H1 (cell line): Measurements from ENCODE around the gene HEPACAM. TPM values are rescaled to one million over a fixed set of nuclear protein-coding genes. Genes with fewer than 3 reads are reported as not detected.

ENCODE experiments used
- CTCF ChIA-PET: fragments of 300-600 bp; sonication (Branson Sonifier 250); formaldehyde crosslinking; loops from one replicate; lab custom pipeline; 2021; ENCODE audit not compliant: partially characterized antibody; lab: Charles Lee
- POLR2A ChIA-PET: fragments of 300-600 bp; sonication (Branson Sonifier 250); formaldehyde crosslinking; loops from one replicate; lab custom pipeline; 2021; ENCODE audit warnings: inconsistent platforms; ENCODE audit not compliant: partially characterized antibody; lab: Charles Lee
- DNase-seq, 2 experiments: peaks; one replicate each; pipeline versions ENCODE4 v3.0.0 to v3.0.0-alpha.2; 2010 to 2022; ENCODE audit warnings: low spot score in 2 of 2, low read depth in 1 of 2, mixed read lengths in 1 of 2
- FAIRE-seq: peaks from 2 replicates; lab custom pipeline; 2011; peaks lifted over from hg19 to GRCh38; lab: Jason Lieb, UNC
- H2AFZ ChIP-seq: 2 replicates; pipeline ENCODE4 v1.8.1; 2012; ENCODE audit warnings: low read length, inconsistent platforms
- H2AK5ac ChIP-seq: 2 replicates; pipeline ENCODE4 v1.6.1; 2013; ENCODE audit warnings: low read depth, low read length
- H2BK120ac ChIP-seq: replicated peaks from 2 replicates; pipeline ENCODE3; 2013; ENCODE audit warnings: low read depth, low read length, inconsistent platforms
- H2BK12ac ChIP-seq: 2 replicates; pipeline ENCODE4 v1.6.1; 2013; ENCODE audit warnings: low read depth, low read length
- H2BK15ac ChIP-seq: 2 replicates; pipeline ENCODE4 v1.6.1; 2013; ENCODE audit warnings: low read length
- H2BK20ac ChIP-seq: 2 replicates; pipeline ENCODE4 v1.6.1; 2013; ENCODE audit warnings: low read length
- H2BK5ac ChIP-seq: 2 replicates; pipeline ENCODE4 v1.6.1; 2013; ENCODE audit warnings: low read depth, low read length
- H3K14ac ChIP-seq: 2 replicates; pipeline ENCODE4 v1.6.1; 2013; ENCODE audit warnings: inconsistent platforms; ENCODE audit not compliant: insufficient read length
- H3K18ac ChIP-seq: 2 replicates; pipeline ENCODE4 v1.6.1; 2013; ENCODE audit warnings: low read length; ENCODE audit errors: extremely low read depth
- H3K23ac ChIP-seq: 2 replicates; pipeline ENCODE4 v1.6.1; 2013; ENCODE audit warnings: inconsistent platforms; ENCODE audit not compliant: insufficient read length
- H3K23me2 ChIP-seq: 2 replicates; pipeline ENCODE4 v1.6.1; 2013; ENCODE audit warnings: low read depth, low read length
- H3K27ac ChIP-seq: 2 replicates; pipeline ENCODE4 v1.6.1; 2011; ENCODE audit warnings: low read depth, low read length, inconsistent platforms
- H3K27me3 ChIP-seq, 4 experiments: replicated peaks in 1 of 4; 1 replicate in 1 of 4; 2 replicates in 3 of 4; pipeline versions ENCODE4 v1.6.1 to v1.8.1; 2011 to 2013; ENCODE audit warnings: low read length in 3 of 4, mild to moderate bottlenecking in 3 of 4, inconsistent platforms in 2 of 4, mixed read lengths in 2 of 4, moderate library complexity in 1 of 4; ENCODE audit not compliant: control insufficient read depth in 3 of 4, insufficient read depth in 3 of 4; ENCODE audit errors: extremely low read depth in 1 of 4
- H3K36me3 ChIP-seq, 4 experiments: 2 replicates each; pipeline versions ENCODE4 v1.6.1 to v1.8.1; 2011 to 2013; ENCODE audit warnings: mild to moderate bottlenecking in 4 of 4, low read length in 3 of 4, moderate library complexity in 2 of 4, control low read depth in 1 of 4, inconsistent platforms in 1 of 4; ENCODE audit not compliant: insufficient read depth in 4 of 4, control insufficient read depth in 2 of 4
- H3K4ac ChIP-seq: replicated peaks from 2 replicates; pipeline ENCODE3; 2013; ENCODE audit warnings: low read length, low read depth, mixed read lengths, inconsistent platforms; ENCODE audit not compliant: insufficient read length
- H3K4me1 ChIP-seq, 4 experiments: replicated peaks in 1 of 4; 1 replicate in 1 of 4; 2 replicates in 3 of 4; pipeline versions ENCODE4 v1.6.1 to v1.8.1; 2011 to 2013; ENCODE audit warnings: low read length in 3 of 4, inconsistent platforms in 2 of 4, mixed read lengths in 1 of 4; ENCODE audit not compliant: insufficient read depth in 4 of 4, control insufficient read depth in 3 of 4
- H3K4me2 ChIP-seq, 2 experiments: 2 replicates each; pipeline versions ENCODE4 v1.6.1 to v1.8.1; 2011 to 2013; ENCODE audit warnings: low read depth in 2 of 2, low read length in 2 of 2, control low read depth in 1 of 2, inconsistent platforms in 1 of 2, mild to moderate bottlenecking in 1 of 2; ENCODE audit not compliant: insufficient read depth in 1 of 2
- H3K4me3 ChIP-seq, 4 experiments: fragments of 200-600, 300-600 bp in 1 of 4; sonication (generic), shearing (Covaris generic), sonication (Bioruptor Twin) in 1 of 4; 2 replicates each; pipeline versions ENCODE4 v1.5.1 to v1.8.1; 2011 to 2016; ENCODE audit warnings: low read length in 4 of 4, low read depth in 3 of 4, control low read depth in 2 of 4, inconsistent platforms in 2 of 4, mild to moderate bottlenecking in 2 of 4, mixed read lengths in 1 of 4, moderate library complexity in 1 of 4; ENCODE audit not compliant: insufficient read depth in 2 of 4; ENCODE audit errors: extremely low read depth in 1 of 4
- H3K56ac ChIP-seq: replicated peaks from 2 replicates; pipeline ENCODE3; 2013; ENCODE audit warnings: low read depth, mild to moderate bottlenecking, mixed read lengths, low read length, inconsistent platforms; ENCODE audit not compliant: insufficient read length
- H3K79me1 ChIP-seq: 2 replicates; pipeline ENCODE4 v1.6.1; 2013; ENCODE audit warnings: low read depth, low read length, control low read depth
- H3K79me2 ChIP-seq, 2 experiments: 2 replicates each; pipeline versions ENCODE4 v1.6.1 to v1.8.1; 2012 to 2013; ENCODE audit warnings: low read length in 2 of 2, mild to moderate bottlenecking in 2 of 2, inconsistent platforms in 1 of 2; ENCODE audit not compliant: insufficient read depth in 2 of 2, control insufficient read depth in 1 of 2
- H3K9ac ChIP-seq, 4 experiments: replicated peaks in 1 of 4; 1 replicate in 1 of 4; 2 replicates in 3 of 4; pipeline versions ENCODE4 v1.6.1 to v1.8.1; 2011 to 2013; ENCODE audit warnings: low read depth in 3 of 4, low read length in 3 of 4, control low read depth in 2 of 4, mild to moderate bottlenecking in 2 of 4, moderate library complexity in 2 of 4, inconsistent platforms in 1 of 4; ENCODE audit errors: extremely low read depth in 1 of 4
- H3K9me3 ChIP-seq, 2 experiments: 2 replicates each; pipeline versions ENCODE4 v1.6.1 to v1.8.1; 2012 to 2013; ENCODE audit warnings: mild to moderate bottlenecking in 2 of 2, moderate library complexity in 2 of 2, control low read depth in 1 of 2, inconsistent platforms in 1 of 2, low read depth in 1 of 2, low read length in 1 of 2, mixed read lengths in 1 of 2; ENCODE audit not compliant: insufficient read depth in 2 of 2
- H4K20me1 ChIP-seq, 2 experiments: replicated peaks in 1 of 2; 2 replicates each; pipeline versions ENCODE3 to v1.8.1; 2011 to 2013; ENCODE audit warnings: inconsistent platforms in 2 of 2, low read length in 2 of 2, mild to moderate bottlenecking in 1 of 2; ENCODE audit not compliant: insufficient read depth in 2 of 2, control insufficient read depth in 1 of 2
- H4K5ac ChIP-seq: 2 replicates; pipeline ENCODE4 v1.6.1; 2013; ENCODE audit warnings: low read length, low read depth, mixed read lengths, inconsistent platforms; ENCODE audit not compliant: insufficient read length
- H4K8ac ChIP-seq: 2 replicates; pipeline ENCODE4 v1.8.0; 2013; ENCODE audit warnings: mild to moderate bottlenecking, moderate library complexity, low read length, inconsistent platforms; ENCODE audit not compliant: insufficient read depth; ENCODE audit errors: extremely low read depth
- H4K91ac ChIP-seq: replicated peaks from 2 replicates; pipeline ENCODE3; 2013; ENCODE audit warnings: low read length, mixed read lengths, inconsistent platforms; ENCODE audit not compliant: insufficient read length
- CBX5 ChIP-seq: fragments of 300-800, 300-1000 bp; sonication (generic); IDR thresholded peaks from 2 replicates; pipeline ENCODE4 v1.7.1; 2016; ENCODE audit warnings: antibody characterized with exemption, low read length, low read depth
- FOSL1 ChIP-seq: IDR thresholded peaks from 2 replicates; pipeline ENCODE4 v1.6.1; 2011; ENCODE audit warnings: mild to moderate bottlenecking, low read depth, low read length, moderate library complexity; ENCODE audit not compliant: insufficient read depth
- NANOG ChIP-seq: IDR thresholded peaks from 2 replicates; pipeline ENCODE4 v1.6.1; 2011; ENCODE audit warnings: low read length, low read depth, mild to moderate bottlenecking, inconsistent platforms; ENCODE audit not compliant: insufficient read depth, poor library complexity, severe bottlenecking
- POLR2A ChIP-seq, 2 experiments: IDR thresholded peaks; 1 replicate in 1 of 2; 2 replicates in 1 of 2; pipeline ENCODE4 v1.6.1; 2011; ENCODE audit warnings: low read depth in 2 of 2, low read length in 2 of 2, mild to moderate bottlenecking in 2 of 2; ENCODE audit errors: control extremely low read depth in 1 of 2
- SIRT6 ChIP-seq: IDR thresholded peaks from one replicate; pipeline ENCODE4 v1.7.1; 2012; ENCODE audit warnings: low read length, inconsistent platforms
- TAF7 ChIP-seq: optimal IDR thresholded peaks from 2 replicates; pipeline ENCODE3; 2011; ENCODE audit warnings: low read depth, mild to moderate bottlenecking, inconsistent platforms, low read length, moderate library complexity, borderline replicate concordance
- YY1 ChIP-seq: IDR thresholded peaks from 2 replicates; pipeline ENCODE4 v1.6.1; 2011; ENCODE audit warnings: low read depth, mild to moderate bottlenecking, low read length
- WGBS, 2 experiments: shearing (Covaris generic) in 1 of 2; methylation state at CpG; one replicate each; pipeline versions ENCODE4 v1.1.6 to v1.1.7; 2013 to 2015; ENCODE audit warnings: low lambda C conversion rate in 2 of 2, mixed read lengths in 2 of 2, inconsistent platforms in 1 of 2, low coverage in 1 of 2, missing lambda C conversion rate in 1 of 2; ENCODE audit not compliant: insufficient replicate concordance in 2 of 2, insufficient coverage in 1 of 2, insufficient read length in 1 of 2; ENCODE audit errors: extremely low coverage in 1 of 2, missing lambda C conversion rate in 1 of 2; 5-methylcytosine and 5-hydroxymethylcytosine counted together
- polyA plus RNA-seq, 7 experiments: library from polyadenylated mRNA; depleted of rRNA in 3 of 7; stranded (reverse) in 5 of 7; unstranded in 2 of 7; fragments of >200 nt in 5 of 7; fragments of 200-250 nt in 2 of 7; gene quantifications; 1 replicate in 5 of 7; 2 replicates in 1 of 7; 4 replicates in 1 of 7; pipeline versions ENCODE4 v1.2.1 to v1.2.3, GENCODE V29; 2011 to 2013; ENCODE audit warnings: missing spikeins in 2 of 7, mixed read lengths in 2 of 7
- total RNA-seq: library from RNA; stranded (reverse); fragmentation: NEBNext Ultra II Directional; extraction: Animal tissue kit (Norgen Biotek cat#: 25700); gene quantifications from 2 replicates; pipeline ENCODE4 v1.2.1, GENCODE V29; 2021

HEPACAM gene
- total and polyA plus RNA-seq, 2 of the 8 experiments (the other 6 are each of a cell fraction or from before 2014, with no cell fraction given): not detected

DNA sequence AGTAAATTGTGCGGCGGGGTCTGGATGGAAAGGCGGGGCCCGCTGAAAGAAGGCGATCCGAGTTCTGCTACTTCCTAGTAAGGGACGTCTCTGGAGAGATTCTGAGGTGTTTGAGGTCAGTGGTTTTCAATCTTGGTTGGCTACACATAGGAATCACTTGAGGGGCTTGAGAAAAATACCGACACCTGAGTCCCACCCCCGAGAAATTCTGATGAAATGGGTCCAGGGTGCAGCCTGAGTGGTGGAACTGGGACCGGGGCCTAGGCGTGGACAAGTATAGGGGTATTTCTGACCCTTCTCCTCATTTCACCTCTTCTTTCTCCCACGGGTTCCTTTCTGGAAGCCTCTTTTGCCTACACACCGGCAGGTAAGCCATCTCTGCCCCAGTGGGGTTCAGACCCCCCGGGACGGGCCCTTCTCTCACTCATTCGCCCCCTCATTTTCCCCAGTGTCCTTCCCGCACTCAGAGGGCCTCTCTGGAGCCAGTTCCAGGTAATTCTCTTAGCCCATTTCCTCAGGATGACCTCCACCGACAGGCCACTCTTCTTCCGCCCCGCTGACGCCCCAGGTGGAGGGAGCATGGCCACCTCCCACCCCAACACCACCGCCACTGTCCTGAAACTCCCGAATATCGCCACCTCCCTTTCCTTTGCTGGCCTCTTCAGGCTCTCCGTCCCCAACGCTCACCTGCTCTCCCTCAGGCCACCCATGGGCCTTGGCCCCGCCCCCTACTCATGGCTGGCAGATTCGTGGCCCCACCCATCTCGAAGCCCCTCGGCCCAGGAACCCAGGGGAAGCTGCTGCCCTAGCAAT is 58.8 kb downstream of the HEPACAM start:
- Histone ChIP-seq H4K5ac (no peak overlapping the region), H2BK12ac (no peak overlapping the region), H3K4me2 (peak overlapping the region; percentile 40 to 75), H4K91ac (no peak overlapping the region), H3K56ac (no peak overlapping the region), H2BK5ac (0 out of 2 replicates have a peak overlapping the region, but pooled peaks have one; percentile 9), H3K4me3 (peak overlapping the region; percentile 56 to 76 (median 62)), H3K79me2 (no peaks in the 10 kb centered on the region), H3K27ac (no peak overlapping the region), H3K14ac (no peak overlapping the region), H3K23me2 (peaks cover 8% of the 10 kb centered on the region; the same call in 1 of the 2 replicates), H2BK15ac (no peak overlapping the region), H4K8ac (no peak overlapping the region; the same call in none of the 2 replicates), H2BK120ac (no peak overlapping the region), H3K4ac (no peak overlapping the region), H3K36me3 (no peaks in the 10 kb centered on the region), H3K4me1 (peaks cover 0 to 12% (median 8%) of the 10 kb centered on the region in 4 experiments; a peak in 5 of 7 replicates), H2AFZ (peak overlapping the region; percentile 11), H4K20me1 (no peaks in the 10 kb centered on the region), H3K9me3 (no peaks in the 10 kb centered on the region), H2AK5ac (no peak overlapping the region), H3K27me3 (peaks cover 0 to 40% (median 32%) of the 10 kb centered on the region in 4 experiments; a peak in 6 of 7 replicates), H3K23ac (no peak overlapping the region), H3K79me1 (no peaks in the 10 kb centered on the region)
- ChIA-PET POLR2A (interaction anchor here (0.6 to 1.8 kb wide), 11 partner anchors 10 to 139 kb away, joined by 3 to 7 read pairs (median 3); partner anchors contain the start of gene ROBO4), CTCF (interaction anchor here (0.6 to 3.0 kb wide), 33 partner anchors 8 to 467 kb away, joined by 3 to 22 read pairs (median 4); no protein-coding TSS in a partner anchor)
- DNase-seq (peak in 1 of 2 experiments; percentile 61), FAIRE-seq (no peak)
- TF ChIP-seq POLR2A (IDR thresholded peaks at IDR 0.05; ENCODE audit: control extremely low read depth in 1 of 2, low read depth in 2 of 2, low read length in 2 of 2) (peak in 1 of 2 experiments; percentile 4; a peak in 1 of 3 replicates), FOSL1 (no peak), YY1 (no peak), CBX5 (no peak), NANOG (no peak), SIRT6 (no peak), TAF7 (no peak)
- TF ChIP-seq, all 59 proteins: peak for 1
- Histone ChIP-seq H3K9ac (no peak overlapping the region; a peak in 2 of 7 replicates), H3K18ac (peak overlapping the region; percentile 83), H2BK20ac (no peak overlapping the region)
- 51% methylated on average over 22 of the region's 30 CpGs; no CpG with 5 or more reads in 1 of the 2 experiments for WGBS, 2 experiments
